ENCODE data around the gene ATP6V0A1. TPM values are rescaled to one million over a fixed set of nuclear protein-coding genes. Genes with fewer than 3 reads are reported as not detected.
"Not testable (repeated sequence)": the region's sequence is repeated elsewhere in the genome, so short reads cannot be mapped to it uniquely, and the experiment has no call there.

The ATP6V0A1 gene
- total RNA-seq, 1 donor from 2014 or later: 27.1 TPM

- H3K36me3 Mint-ChIP-seq (ENCODE audit: low read depth): peaks cover 58% of the 10 kb centered on the region
- H3K9me3 Mint-ChIP-seq: no peaks in the 10 kb centered on the region
- no peak for DNase-seq (ENCODE audit: low spot score)
- no peak overlapping the region for H3K27ac Mint-ChIP-seq
- H3K4me3 Mint-ChIP-seq: no peak overlapping the region
- H3K4me1 Mint-ChIP-seq (ENCODE audit: low read depth): peaks cover 18% of the 10 kb centered on the region
- intact Hi-C loops (cut with micrococcal nuclease): no loop called here
- no peaks in the 10 kb centered on the region for H3K27me3 Mint-ChIP-seq (ENCODE audit: insufficient read depth)
These were observed 15.6 kb downstream of the ATP6V0A1 start for GRCh38 chr17:42474276-42474675.

GRCh38 chr17:42475121-42475520, 16.4 kb downstream of the ATP6V0A1 start:
- H3K4me3 Mint-ChIP-seq: no peak overlapping the region
- H3K27me3 Mint-ChIP-seq (ENCODE audit: insufficient read depth): no peaks in the 10 kb centered on the region
- H3K27ac Mint-ChIP-seq: no peak overlapping the region
- H3K4me1 Mint-ChIP-seq (ENCODE audit: low read depth): peaks cover 18% of the 10 kb centered on the region
- H3K36me3 Mint-ChIP-seq (ENCODE audit: low read depth): peaks cover 58% of the 10 kb centered on the region
- no peaks in the 10 kb centered on the region for H3K9me3 Mint-ChIP-seq
- intact Hi-C loops (cut with micrococcal nuclease): no loop called here
- no peak for DNase-seq (ENCODE audit: low spot score)

- H3K9me3 Mint-ChIP-seq: no peaks in the 10 kb centered on the region
- H3K27me3 Mint-ChIP-seq (ENCODE audit: insufficient read depth): no peaks in the 10 kb centered on the region
- peaks cover 18% of the 10 kb centered on the region for H3K4me1 Mint-ChIP-seq (ENCODE audit: low read depth)
- H3K36me3 Mint-ChIP-seq (ENCODE audit: low read depth): peaks cover 57% of the 10 kb centered on the region
- H3K27ac Mint-ChIP-seq: no peak overlapping the region
- H3K4me3 Mint-ChIP-seq: no peak overlapping the region
- DNase-seq (ENCODE audit: low spot score): no peak
- intact Hi-C loops (cut with micrococcal nuclease): no loop called here
These were observed 17.2 kb downstream of the ATP6V0A1 start for GRCh38 chr17:42475835-42476234.

GRCh38 chr17:42476411-42476810, 17.7 kb downstream of the ATP6V0A1 start:
- H3K4me3 Mint-ChIP-seq: no peak overlapping the region

GRCh38 chr17:42477173-42477572, 18.5 kb downstream of the ATP6V0A1 start:
- DNase-seq (ENCODE audit: low spot score): no peak
- intact Hi-C loops (cut with micrococcal nuclease): no loop called here
- H3K27ac Mint-ChIP-seq: no peak overlapping the region
- H3K27me3 Mint-ChIP-seq (ENCODE audit: insufficient read depth): no peaks in the 10 kb centered on the region
- H3K4me1 Mint-ChIP-seq (ENCODE audit: low read depth): peaks cover 18% of the 10 kb centered on the region
- peaks cover 57% of the 10 kb centered on the region for H3K36me3 Mint-ChIP-seq (ENCODE audit: low read depth)
- no peaks in the 10 kb centered on the region for H3K9me3 Mint-ChIP-seq
- no peak overlapping the region for H3K4me3 Mint-ChIP-seq

More at GRCh38 chr17:42476411-42476810, 17.7 kb downstream of the ATP6V0A1 start:
- intact Hi-C loops (cut with micrococcal nuclease): no loop called here
- Mint-ChIP-seq H3K4me1 (ENCODE audit: low read depth) (peaks cover 18% of the 10 kb centered on the region), H3K27ac (no peak overlapping the region), H3K36me3 (ENCODE audit: low read depth) (peaks cover 57% of the 10 kb centered on the region), H3K27me3 (ENCODE audit: insufficient read depth) (no peaks in the 10 kb centered on the region), H3K9me3 (no peaks in the 10 kb centered on the region)
- no peak for DNase-seq (ENCODE audit: low spot score)

GRCh38 chr17:42477824-42478223, 19.1 kb downstream of the ATP6V0A1 start:
- Mint-ChIP-seq H3K36me3 (ENCODE audit: low read depth) (peaks cover 53% of the 10 kb centered on the region), H3K4me1 (ENCODE audit: low read depth) (peaks cover 18% of the 10 kb centered on the region)
- H3K9me3 Mint-ChIP-seq; H3K27ac Mint-ChIP-seq; H3K4me3 Mint-ChIP-seq; H3K27me3 Mint-ChIP-seq (ENCODE audit: insufficient read depth); DNase-seq (ENCODE audit: low spot score); intact Hi-C loops (cut with micrococcal nuclease): not testable (repeated sequence)

- no peaks in the 10 kb centered on the region for H3K9me3 Mint-ChIP-seq
- H3K4me3 Mint-ChIP-seq: peak overlapping the region; percentile 0
- peaks cover 31% of the 10 kb centered on the region for H3K36me3 Mint-ChIP-seq (ENCODE audit: low read depth)
- no peaks in the 10 kb centered on the region for H3K27me3 Mint-ChIP-seq (ENCODE audit: insufficient read depth)
- DNase-seq (ENCODE audit: low spot score): peak; percentile 75
- peak overlapping the region; percentile 75 for H3K27ac Mint-ChIP-seq
- intact Hi-C loops (cut with micrococcal nuclease): loop anchor here (1.0 to 5.0 kb wide), 3 partner anchors 24 to 147 kb away; no protein-coding TSS in a partner anchor
- H3K4me1 Mint-ChIP-seq (ENCODE audit: low read depth): peaks cover 27% of the 10 kb centered on the region
These were observed 25.6 kb downstream of the ATP6V0A1 start for GRCh38 chr17:42484304-42484703.

- peaks cover 27% of the 10 kb centered on the region for H3K4me1 Mint-ChIP-seq (ENCODE audit: low read depth)
- H3K36me3 Mint-ChIP-seq (ENCODE audit: low read depth): peaks cover 29% of the 10 kb centered on the region
- DNase-seq (ENCODE audit: low spot score): no peak
- no peaks in the 10 kb centered on the region for H3K27me3 Mint-ChIP-seq (ENCODE audit: insufficient read depth)
- H3K27ac Mint-ChIP-seq: no peak overlapping the region
- intact Hi-C loops (cut with micrococcal nuclease): no loop called here
- no peak overlapping the region for H3K4me3 Mint-ChIP-seq
- H3K9me3 Mint-ChIP-seq: no peaks in the 10 kb centered on the region
These were observed 27.0 kb downstream of the ATP6V0A1 start for GRCh38 chr17:42485680-42486079.

GRCh38 chr17:42488032-42488431, 29.4 kb downstream of the ATP6V0A1 start:
- intact Hi-C loops (cut with micrococcal nuclease): no loop called here

GRCh38 chr17:42493319-42493718, 34.6 kb downstream of the ATP6V0A1 start:
- Mint-ChIP-seq H3K4me3 (no peak overlapping the region), H3K36me3 (ENCODE audit: low read depth) (peaks cover 23% of the 10 kb centered on the region), H3K27me3 (ENCODE audit: insufficient read depth) (no peaks in the 10 kb centered on the region), H3K9me3 (no peaks in the 10 kb centered on the region), H3K27ac (no peak overlapping the region), H3K4me1 (ENCODE audit: low read depth) (peaks cover under 1% of the 10 kb centered on the region)
- intact Hi-C loops (cut with micrococcal nuclease): no loop called here
- DNase-seq (ENCODE audit: low spot score): no peak

More at GRCh38 chr17:42488032-42488431, 29.4 kb downstream of the ATP6V0A1 start:
- Mint-ChIP-seq H3K27ac (no peak overlapping the region), H3K36me3 (ENCODE audit: low read depth) (peaks cover 29% of the 10 kb centered on the region), H3K4me1 (ENCODE audit: low read depth) (peaks cover 27% of the 10 kb centered on the region), H3K27me3 (ENCODE audit: insufficient read depth) (no peaks in the 10 kb centered on the region), H3K4me3 (no peak overlapping the region), H3K9me3 (no peaks in the 10 kb centered on the region)
- DNase-seq (ENCODE audit: low spot score): no peak

- intact Hi-C loops (cut with micrococcal nuclease): no loop called here
- Mint-ChIP-seq H3K36me3 (ENCODE audit: low read depth) (peaks cover 20% of the 10 kb centered on the region), H3K9me3 (no peaks in the 10 kb centered on the region), H3K4me3 (no peak overlapping the region), H3K4me1 (ENCODE audit: low read depth) (no peaks in the 10 kb centered on the region), H3K27me3 (ENCODE audit: insufficient read depth) (no peaks in the 10 kb centered on the region), H3K27ac (no peak overlapping the region)
- DNase-seq (ENCODE audit: low spot score): no peak
These were observed 36.0 kb downstream of the ATP6V0A1 start for GRCh38 chr17:42494673-42495072.

GRCh38 chr17:42498828-42499227, 40.1 kb downstream of the ATP6V0A1 start:
- H3K36me3 Mint-ChIP-seq (ENCODE audit: low read depth): peaks cover 27% of the 10 kb centered on the region
- no peaks in the 10 kb centered on the region for H3K9me3 Mint-ChIP-seq
- intact Hi-C loops (cut with micrococcal nuclease): no loop called here
- DNase-seq (ENCODE audit: low spot score): no peak
- H3K27me3 Mint-ChIP-seq (ENCODE audit: insufficient read depth): no peaks in the 10 kb centered on the region
- H3K4me3 Mint-ChIP-seq: no peak overlapping the region
- no peak overlapping the region for H3K27ac Mint-ChIP-seq
- H3K4me1 Mint-ChIP-seq (ENCODE audit: low read depth): no peaks in the 10 kb centered on the region

- Mint-ChIP-seq H3K36me3 (ENCODE audit: low read depth) (peaks cover 25% of the 10 kb centered on the region), H3K27me3 (ENCODE audit: insufficient read depth) (no peaks in the 10 kb centered on the region), H3K9me3 (no peaks in the 10 kb centered on the region), H3K4me1 (ENCODE audit: low read depth) (no peaks in the 10 kb centered on the region), H3K4me3 (no peak overlapping the region), H3K27ac (no peak overlapping the region)
- intact Hi-C loops (cut with micrococcal nuclease): no loop called here
- no peak for DNase-seq (ENCODE audit: low spot score)
These were observed 43.4 kb downstream of the ATP6V0A1 start for GRCh38 chr17:42502091-42502490.

- Mint-ChIP-seq H3K27me3 (ENCODE audit: insufficient read depth) (no peaks in the 10 kb centered on the region), H3K27ac (no peak overlapping the region), H3K9me3 (no peaks in the 10 kb centered on the region), H3K4me3 (no peak overlapping the region), H3K36me3 (ENCODE audit: low read depth) (peaks cover 28% of the 10 kb centered on the region), H3K4me1 (ENCODE audit: low read depth) (no peaks in the 10 kb centered on the region)
- DNase-seq (ENCODE audit: low spot score): no peak
- intact Hi-C loops (cut with micrococcal nuclease): no loop called here
These were observed 44.2 kb downstream of the ATP6V0A1 start for GRCh38 chr17:42502926-42503325.
